GM12878 (cell line): ENCODE measurements around the gene CNGB1. TPM values are rescaled to one million over a fixed set of nuclear protein-coding genes. Genes with fewer than 3 reads are reported as not detected.

Experiments
- ATAC-seq: fragments of 200-7000 bp; cut with Tn5 transposase; 3 replicates; pipeline ENCODE4 v1.9.1; 2020; ENCODE audit warnings: mild to moderate bottlenecking, moderate library complexity
- BruUV-seq: library from RNA; stranded (reverse); fragments of 400-500 nt; replicated peaks from 2 replicates; lab custom pipeline; 2021; lab: Mats Ljungman, UMichigan
- CTCF ChIA-PET: fragments of 300-600 bp; sonication (Branson Sonifier 250); formaldehyde crosslinking; extraction: SDS; loops from one replicate; lab custom pipeline; 2021; ENCODE audit warnings: inconsistent platforms; lab: Yijun Ruan, JAX
- POLR2A ChIA-PET: fragments of 350-600 bp; formaldehyde crosslinking; extraction: SDS; loops from one replicate; lab custom pipeline; 2021; ENCODE audit warnings: inconsistent platforms; lab: Charles Lee
- RAD21 ChIA-PET: fragments of 300-600 bp; sonication (Branson Sonifier 250); formaldehyde crosslinking; loops from one replicate; lab custom pipeline; 2023; ENCODE audit warnings: antibody characterized with exemption; ENCODE audit not compliant: unreplicated experiment; lab: Charles Lee
- SMC1A ChIA-PET: fragments of 300-600 bp; sonication (Branson Sonifier 250); formaldehyde crosslinking; loops from one replicate; lab custom pipeline; 2023; ENCODE audit not compliant: unreplicated experiment, uncharacterized antibody; lab: Charles Lee
- DNase-seq: peaks from one replicate; pipeline ENCODE4 v3.0.0-alpha.2; 2011; ENCODE audit warnings: low read depth, low spot score
- FAIRE-seq: peaks from 3 replicates; lab custom pipeline; 2011; peaks lifted over from hg19 to GRCh38; lab: Jason Lieb, UNC
- H2AFZ ChIP-seq: 2 replicates; pipeline ENCODE4 v1.6.0; 2011; ENCODE audit warnings: low read depth, low read length, control low read depth; ENCODE audit not compliant: control insufficient read depth
- H3K27ac ChIP-seq: 2 replicates; pipeline ENCODE4 v1.5.1; 2011; ENCODE audit warnings: control low read depth; ENCODE audit not compliant: control insufficient read depth, insufficient read depth
- H3K27me3 ChIP-seq, 2 experiments: replicated peaks in 1 of 2; 2 replicates each; pipeline versions ENCODE4 v1.6.0 to v1.6.1; 2011; ENCODE audit warnings: low read length in 1 of 2; ENCODE audit not compliant: control insufficient read depth in 2 of 2, insufficient read depth in 2 of 2
- H3K36me3 ChIP-seq, 2 experiments: 2 replicates each; pipeline ENCODE4 v1.5.1; 2011; ENCODE audit warnings: low read length in 1 of 2; ENCODE audit not compliant: control insufficient read depth in 2 of 2, insufficient read depth in 2 of 2
- H3K4me1 ChIP-seq: 2 replicates; pipeline ENCODE4 v1.6.1; 2011; ENCODE audit warnings: mild to moderate bottlenecking, low read length, moderate library complexity, mixed read lengths; ENCODE audit not compliant: control insufficient read depth, insufficient read depth
- H3K4me2 ChIP-seq: 2 replicates; pipeline ENCODE4 v1.6.0; 2011; ENCODE audit warnings: control low read depth; ENCODE audit not compliant: control insufficient read depth, insufficient read depth
- H3K4me3 ChIP-seq: fragments of 200-600 bp; sonication (generic); 2 replicates; pipeline ENCODE4 v1.5.1; 2016
- H3K79me2 ChIP-seq: 2 replicates; pipeline ENCODE4 v1.6.0; 2011; ENCODE audit warnings: low read length; ENCODE audit not compliant: control insufficient read depth, insufficient read depth
- H3K9ac ChIP-seq: 2 replicates; pipeline ENCODE4 v1.8.0; 2011; ENCODE audit warnings: low read length, control low read depth, mixed read lengths; ENCODE audit not compliant: control insufficient read depth, insufficient read depth
- H3K9me3 ChIP-seq: replicated peaks from 3 replicates; pipeline ENCODE4 v1.5.1; 2011; ENCODE audit warnings: mild to moderate bottlenecking, low read length; ENCODE audit not compliant: control insufficient read depth, insufficient read depth
- H4K20me1 ChIP-seq: 2 replicates; pipeline ENCODE4 v1.6.0; 2011; ENCODE audit not compliant: control insufficient read depth, insufficient read depth
- CHD1 ChIP-seq: IDR thresholded peaks from 2 replicates; pipeline ENCODE4 v1.6.1; 2012; ENCODE audit warnings: low read depth, low read length, improper control_type of control experiment
- E2F8 ChIP-seq: fragments of 450-650 bp; IDR thresholded peaks from 2 replicates; pipeline ENCODE4 v1.6.1; 2018; ENCODE audit warnings: mild to moderate bottlenecking, low read depth, moderate library complexity; ENCODE audit not compliant: partially characterized antibody
- E4F1 ChIP-seq: fragments of 450-650 bp; IDR thresholded peaks from 2 replicates; pipeline ENCODE4 v1.6.1; 2018; ENCODE audit warnings: borderline replicate concordance, mild to moderate bottlenecking; ENCODE audit not compliant: partially characterized antibody
- FOXK2 ChIP-seq: fragments of 450-650 bp; IDR thresholded peaks from 2 replicates; pipeline ENCODE4 v1.6.1; 2017; ENCODE audit warnings: mild to moderate bottlenecking, moderate library complexity
- GABPA ChIP-seq: IDR thresholded peaks from 2 replicates; pipeline ENCODE4 v1.6.1; 2014; ENCODE audit warnings: antibody characterized with exemption, low read depth, mild to moderate bottlenecking, inconsistent platforms
- JUND ChIP-seq: IDR thresholded peaks from 2 replicates; pipeline ENCODE4 v1.6.1; 2012; ENCODE audit warnings: low read depth, mild to moderate bottlenecking, low read length, improper control_type of control experiment, moderate library complexity
- NBN ChIP-seq: fragments of 450-650 bp; IDR thresholded peaks from 2 replicates; pipeline ENCODE4 v1.6.1; 2016
- NKRF ChIP-seq: fragments of 450-650 bp; conservative IDR thresholded peaks from 2 replicates; pipeline ENCODE4 v1.6.1; 2017; ENCODE audit warnings: mild to moderate bottlenecking, moderate library complexity
- NR2C2 ChIP-seq: IDR thresholded peaks from 2 replicates; pipeline ENCODE4 v1.6.1; 2011; ENCODE audit warnings: borderline replicate concordance, low read depth; ENCODE audit not compliant: control insufficient read depth, insufficient read length
- SRF ChIP-seq, 2 experiments: IDR thresholded peaks; 2 replicates each; pipeline ENCODE4 v1.6.1; 2011; ENCODE audit warnings: low read depth in 2 of 2, low read length in 2 of 2, mild to moderate bottlenecking in 1 of 2, moderate library complexity in 1 of 2
- TAF1 ChIP-seq: IDR thresholded peaks from 2 replicates; pipeline ENCODE4 v1.6.1; 2011; ENCODE audit warnings: mild to moderate bottlenecking, low read depth, low read length, borderline replicate concordance
- ZNF207 ChIP-seq: fragments of 450-650 bp; IDR thresholded peaks from 2 replicates; pipeline ENCODE4 v1.6.1; 2014; ENCODE audit warnings: antibody characterized with exemption, mild to moderate bottlenecking, borderline replicate concordance
- ZNF24 ChIP-seq: fragments of 450-650 bp; IDR thresholded peaks from 2 replicates; pipeline ENCODE4 v1.6.1; 2017; ENCODE audit warnings: antibody characterized with exemption, mild to moderate bottlenecking
- WGBS: methylation state at CpG from one replicate; pipeline ENCODE4 v1.1.6; 2016; ENCODE audit warnings: low lambda C conversion rate; ENCODE audit not compliant: insufficient replicate concordance, insufficient coverage; ENCODE audit errors: missing lambda C conversion rate; 5-methylcytosine and 5-hydroxymethylcytosine counted together
- in situ Hi-C: fragments of 300-500 bp; cut with MboI; formaldehyde crosslinking; loops from 9 replicates; pipeline ENCODE4 v1.14.3; 2018; ENCODE audit warnings: mixed read lengths
- intact Hi-C: fragments of 100-400 bp; cut with micrococcal nuclease; formaldehyde crosslinking; loops from one replicate; pipeline ENCODE4 v1.14.2; 2022; ENCODE audit not compliant: unreplicated experiment
- polyA plus RNA-seq, 11 experiments: library from polyadenylated mRNA; depleted of rRNA in 4 of 11; unstranded in 6 of 11; stranded (reverse) in 5 of 11; fragments of >200 nt; fragmentation: Nextera tagmentation in 4 of 11; fragmentation: Illumina TruSeq in 1 of 11; extraction: Ambion mirVana in 4 of 11; extraction: Trizol in 1 of 11; gene quantifications; 1 replicate in 1 of 11; 2 replicates in 10 of 11; pipeline versions ENCODE4 v1.2.1 to v1.2.3, GENCODE V29; 2011 to 2016; ENCODE audit warnings: inconsistent platforms in 2 of 11, missing spikeins in 2 of 11, low read depth in 1 of 11
- total RNA-seq, 4 experiments: library from RNA; depleted of rRNA in 3 of 4; stranded (reverse); fragments of >200 nt in 3 of 4; fragmentation: Illumina TruSeq in 1 of 4; extraction: Trizol in 1 of 4; gene quantifications; 2 replicates each; pipeline versions ENCODE4 v1.2.1 to v1.2.3, GENCODE V29; 2013 to 2021
- TF ChIP-seq, protein P1 (sequence below): fragments of 450-650 bp; IDR thresholded peaks from 2 replicates; pipeline ENCODE4 v1.6.1; 2016; ENCODE audit warnings: mild to moderate bottlenecking, moderate library complexity, borderline replicate concordance

The CNGB1 gene
- total and polyA plus RNA-seq, 10 of the 15 experiments (the other 5 are each of a cell fraction or from before 2014, with no cell fraction given): 0.03 TPM; not detected in 9

DNA sequence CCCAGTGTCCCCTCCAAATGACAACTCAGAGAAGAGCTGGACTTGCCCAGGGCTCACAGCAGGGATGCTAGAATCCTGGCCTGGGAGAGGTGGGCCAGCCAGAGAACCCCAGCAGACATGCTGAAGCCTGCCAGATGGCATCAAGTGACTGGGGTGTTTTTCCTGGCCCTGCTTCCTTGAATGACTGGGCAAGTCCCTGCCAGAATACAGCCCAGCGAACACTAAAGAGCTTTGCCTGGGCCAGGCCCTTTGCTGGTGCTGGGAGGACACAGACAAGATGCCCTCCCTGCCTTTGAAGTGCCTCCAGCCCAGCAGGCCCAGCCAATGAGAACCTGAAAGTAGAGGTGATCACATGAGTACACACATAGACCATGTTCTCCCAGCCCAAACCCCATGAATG is 18.0 kb upstream of the CNGB1 start:
- 23% methylated on average over 1 of the region's 1 CpG for WGBS
- Histone ChIP-seq H3K27me3 (no peaks in the 10 kb centered on the region; a peak in 2 of 4 replicates), H3K9me3 (no peaks in the 10 kb centered on the region), H3K4me3 (no peak overlapping the region), H3K79me2 (no peaks in the 10 kb centered on the region), H3K4me2 (no peak overlapping the region), H3K4me1 (no peaks in the 10 kb centered on the region; the same call in 1 of the 2 replicates), H2AFZ (no peak overlapping the region), H3K36me3 (no peaks in the 10 kb centered on the region), H3K27ac (no peak overlapping the region), H3K9ac (no peak overlapping the region), H4K20me1 (no peaks in the 10 kb centered on the region)
- BruUV-seq: no TSS peak
- CTCF ChIA-PET: no interaction called here
- FAIRE-seq: no peak
- in situ Hi-C loops: no loop called here
- TF ChIP-seq ZNF207 (no peak), CHD1 (no peak), NKRF (no peak), FOXK2 (no peak), JUND (no peak), GABPA (no peak), E2F8 (no peak), ZNF24 (no peak), NR2C2 (no peak), TAF1 (no peak), SRF (IDR thresholded peaks at IDR 0.05; ENCODE audit: low read depth in 2 of 2, low read length in 2 of 2) (no peak), NBN (no peak), E4F1 (no peak)
- TF ChIP-seq, protein P1, sequence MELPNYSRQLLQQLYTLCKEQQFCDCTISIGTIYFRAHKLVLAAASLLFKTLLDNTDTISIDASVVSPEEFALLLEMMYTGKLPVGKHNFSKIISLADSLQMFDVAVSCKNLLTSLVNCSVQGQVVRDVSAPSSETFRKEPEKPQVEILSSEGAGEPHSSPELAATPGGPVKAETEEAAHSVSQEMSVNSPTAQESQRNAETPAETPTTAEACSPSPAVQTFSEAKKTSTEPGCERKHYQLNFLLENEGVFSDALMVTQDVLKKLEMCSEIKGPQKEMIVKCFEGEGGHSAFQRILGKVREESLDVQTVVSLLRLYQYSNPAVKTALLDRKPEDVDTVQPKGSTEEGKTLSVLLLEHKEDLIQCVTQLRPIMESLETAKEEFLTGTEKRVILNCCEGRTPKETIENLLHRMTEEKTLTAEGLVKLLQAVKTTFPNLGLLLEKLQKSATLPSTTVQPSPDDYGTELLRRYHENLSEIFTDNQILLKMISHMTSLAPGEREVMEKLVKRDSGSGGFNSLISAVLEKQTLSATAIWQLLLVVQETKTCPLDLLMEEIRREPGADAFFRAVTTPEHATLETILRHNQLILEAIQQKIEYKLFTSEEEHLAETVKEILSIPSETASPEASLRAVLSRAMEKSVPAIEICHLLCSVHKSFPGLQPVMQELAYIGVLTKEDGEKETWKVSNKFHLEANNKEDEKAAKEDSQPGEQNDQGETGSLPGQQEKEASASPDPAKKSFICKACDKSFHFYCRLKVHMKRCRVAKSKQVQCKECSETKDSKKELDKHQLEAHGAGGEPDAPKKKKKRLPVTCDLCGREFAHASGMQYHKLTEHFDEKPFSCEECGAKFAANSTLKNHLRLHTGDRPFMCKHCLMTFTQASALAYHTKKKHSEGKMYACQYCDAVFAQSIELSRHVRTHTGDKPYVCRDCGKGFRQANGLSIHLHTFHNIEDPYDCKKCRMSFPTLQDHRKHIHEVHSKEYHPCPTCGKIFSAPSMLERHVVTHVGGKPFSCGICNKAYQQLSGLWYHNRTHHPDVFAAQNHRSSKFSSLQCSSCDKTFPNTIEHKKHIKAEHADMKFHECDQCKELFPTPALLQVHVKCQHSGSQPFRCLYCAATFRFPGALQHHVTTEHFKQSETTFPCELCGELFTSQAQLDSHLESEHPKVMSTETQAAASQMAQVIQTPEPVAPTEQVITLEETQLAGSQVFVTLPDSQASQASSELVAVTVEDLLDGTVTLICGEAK: no peak
- peak; percentile 19 for ATAC-seq
- RAD21 ChIA-PET: no interaction called here
- SMC1A ChIA-PET: no interaction called here
- intact Hi-C loops: no loop called here
- no peak for DNase-seq
- POLR2A ChIA-PET: no interaction called here
